Stimulated activated naive CD8-positive, alpha-beta T cell treated with anti-CD3 and anti-CD28 coated beads, Interleukin-15, Interleukin-2, amounts not matched to agents 100 ng/mL and 50 ng/mL, for 24 hours (primary cell): ENCODE results near the gene NBEA.
"Not testable (repeated sequence)": the region's sequence is repeated elsewhere in the genome, so short reads cannot be mapped to it uniquely, and the experiment has no call there.

Experiments used
- H3K27ac Mint-ChIP-seq: one replicate; pipeline ENCODE4 v1.8.0; 2021; ENCODE audit warnings: mild to moderate bottlenecking, mixed read lengths
- H3K27me3 Mint-ChIP-seq: one replicate; pipeline ENCODE4 v1.8.0; 2021; ENCODE audit warnings: mixed read lengths
- H3K36me3 Mint-ChIP-seq: one replicate; pipeline ENCODE4 v1.8.0; 2021; ENCODE audit warnings: low read depth, mixed read lengths
- H3K4me1 Mint-ChIP-seq: one replicate; pipeline ENCODE4 v1.8.0; 2021; ENCODE audit warnings: low read depth, mixed read lengths
- H3K4me3 Mint-ChIP-seq: one replicate; pipeline ENCODE4 v1.8.0; 2021; ENCODE audit warnings: mild to moderate bottlenecking, mixed read lengths
- H3K9me3 Mint-ChIP-seq: one replicate; pipeline ENCODE4 v1.8.0; 2021; ENCODE audit warnings: mixed read lengths

The NBEA gene

DNA sequence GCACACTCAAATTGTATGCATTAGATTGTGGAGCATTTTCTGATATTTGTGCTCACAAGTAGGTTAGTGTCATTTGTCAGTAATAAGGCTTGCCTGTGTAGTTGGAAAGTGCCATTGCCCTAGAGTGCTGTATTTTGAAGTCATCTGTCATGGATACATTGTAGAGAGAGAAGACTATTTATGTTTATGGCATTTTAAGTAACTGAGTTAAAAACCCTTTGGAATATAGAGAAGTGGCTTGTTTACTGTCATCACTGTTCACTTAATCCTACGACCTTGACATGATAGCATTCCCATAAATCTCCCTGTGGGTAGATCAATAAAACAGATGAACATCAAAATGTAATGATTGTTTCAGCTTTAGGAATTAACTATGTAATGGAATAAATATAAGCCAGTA is 423.8 kb downstream of the NBEA start:
- Mint-ChIP-seq H3K27ac (no peak overlapping the region), H3K27me3 (no peaks in the 10 kb centered on the region), H3K4me3 (no peak overlapping the region), H3K4me1 (no peaks in the 10 kb centered on the region), H3K9me3 (peaks cover 20% of the 10 kb centered on the region), H3K36me3 (no peaks in the 10 kb centered on the region)

DNA sequence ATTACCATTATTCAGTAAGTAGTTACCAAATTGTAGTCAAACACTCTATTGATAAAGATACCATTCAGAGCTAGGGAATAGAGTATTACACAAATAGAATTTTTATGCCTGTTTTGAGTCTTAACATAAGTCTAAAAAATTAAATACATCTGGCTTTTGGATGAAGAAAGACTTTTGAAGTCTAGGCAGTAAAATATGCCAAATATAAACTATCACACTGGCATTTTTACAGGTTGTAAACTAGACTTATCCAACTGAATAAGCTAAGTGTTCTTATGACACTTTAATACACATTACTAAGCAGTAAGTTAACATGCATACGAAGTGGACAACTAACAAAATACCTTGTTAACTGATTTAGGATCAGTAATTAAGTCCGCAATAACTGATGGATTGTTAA is 425.5 kb downstream of the NBEA start:
- Mint-ChIP-seq H3K27me3 (no peaks in the 10 kb centered on the region), H3K4me1 (no peaks in the 10 kb centered on the region), H3K36me3 (no peaks in the 10 kb centered on the region), H3K4me3 (no peak overlapping the region), H3K27ac (no peak overlapping the region), H3K9me3 (peaks cover 31% of the 10 kb centered on the region)

DNA sequence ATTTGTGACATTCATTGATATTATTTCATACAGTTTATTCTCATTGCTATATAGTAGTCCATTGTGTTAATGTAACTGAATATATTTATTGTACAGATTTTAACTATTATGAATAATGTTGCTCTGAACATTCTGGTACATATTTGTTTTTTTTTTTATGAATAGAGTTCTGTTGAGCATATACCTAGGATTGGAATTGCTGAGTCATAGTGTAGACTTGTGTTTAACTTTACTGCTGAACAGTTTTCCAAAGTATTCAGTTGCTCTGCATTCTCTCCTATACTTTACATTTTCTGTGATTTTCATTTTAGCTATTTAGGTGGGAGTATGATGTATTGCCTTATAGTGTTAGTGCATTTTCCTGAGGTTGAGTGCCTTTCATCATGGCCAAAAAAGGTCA is 436.9 kb downstream of the NBEA start:
- Mint-ChIP-seq H3K4me1 (no peaks in the 10 kb centered on the region), H3K27ac (no peak overlapping the region), H3K4me3 (no peak overlapping the region), H3K36me3 (no peaks in the 10 kb centered on the region), H3K27me3 (no peaks in the 10 kb centered on the region), H3K9me3 (no peaks in the 10 kb centered on the region)

DNA sequence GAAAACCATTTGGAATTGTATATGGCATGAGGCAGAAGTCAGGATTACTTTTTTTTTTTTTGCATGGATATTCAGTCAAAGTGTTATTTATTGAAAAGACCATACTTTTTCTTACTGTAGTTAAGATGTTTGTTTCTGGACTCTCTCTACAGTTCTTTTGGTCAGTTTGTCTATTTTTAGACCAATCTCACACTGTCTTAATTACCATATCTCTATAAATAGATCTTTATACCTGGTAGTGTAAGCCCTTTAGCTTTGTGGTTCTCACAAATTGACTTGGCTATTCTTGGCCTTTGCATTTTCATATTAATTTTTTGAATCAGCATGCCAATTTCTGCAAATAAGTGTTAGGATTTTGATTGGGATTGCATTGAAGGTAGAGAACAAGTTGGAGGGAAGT is 437.6 kb downstream of the NBEA start:
- no peaks in the 10 kb centered on the region for H3K36me3 Mint-ChIP-seq
- no peak overlapping the region for H3K4me3 Mint-ChIP-seq
- H3K4me1 Mint-ChIP-seq, result no peaks in the 10 kb centered on the region
- no peaks in the 10 kb centered on the region for H3K27me3 Mint-ChIP-seq
- H3K9me3 Mint-ChIP-seq, result no peaks in the 10 kb centered on the region
- H3K27ac Mint-ChIP-seq, result no peak overlapping the region

DNA sequence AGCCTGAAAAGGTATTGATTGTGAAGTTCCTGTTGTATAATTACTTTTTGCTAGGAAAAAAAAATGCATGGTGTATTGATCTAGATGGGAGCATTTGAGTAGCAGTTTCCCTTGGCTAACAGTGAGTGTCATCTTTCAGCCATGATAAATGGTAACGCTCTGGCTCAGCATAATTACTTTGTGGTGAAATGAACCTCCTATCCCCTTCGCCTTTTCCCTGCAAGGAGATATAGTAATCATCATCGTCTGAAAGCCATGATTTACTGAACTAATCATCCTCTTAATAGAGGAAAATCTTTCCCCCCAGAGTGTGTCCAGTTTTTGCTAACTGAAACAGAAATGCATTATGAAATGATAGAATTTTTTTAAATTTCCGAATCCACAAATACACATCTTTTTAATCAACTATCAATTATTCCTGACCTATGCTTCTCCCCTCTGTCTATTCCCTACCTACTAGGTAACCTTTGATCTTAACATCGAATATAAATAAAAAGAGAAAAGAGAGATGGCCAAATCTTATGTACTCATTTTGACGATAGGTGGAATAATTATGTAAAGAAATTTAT is 445.7 kb downstream of the NBEA start:
- Mint-ChIP-seq H3K4me3 (no peak overlapping the region), H3K27ac (no peak overlapping the region), H3K9me3 (no peaks in the 10 kb centered on the region), H3K27me3 (no peaks in the 10 kb centered on the region), H3K4me1 (no peaks in the 10 kb centered on the region), H3K36me3 (no peaks in the 10 kb centered on the region)

DNA sequence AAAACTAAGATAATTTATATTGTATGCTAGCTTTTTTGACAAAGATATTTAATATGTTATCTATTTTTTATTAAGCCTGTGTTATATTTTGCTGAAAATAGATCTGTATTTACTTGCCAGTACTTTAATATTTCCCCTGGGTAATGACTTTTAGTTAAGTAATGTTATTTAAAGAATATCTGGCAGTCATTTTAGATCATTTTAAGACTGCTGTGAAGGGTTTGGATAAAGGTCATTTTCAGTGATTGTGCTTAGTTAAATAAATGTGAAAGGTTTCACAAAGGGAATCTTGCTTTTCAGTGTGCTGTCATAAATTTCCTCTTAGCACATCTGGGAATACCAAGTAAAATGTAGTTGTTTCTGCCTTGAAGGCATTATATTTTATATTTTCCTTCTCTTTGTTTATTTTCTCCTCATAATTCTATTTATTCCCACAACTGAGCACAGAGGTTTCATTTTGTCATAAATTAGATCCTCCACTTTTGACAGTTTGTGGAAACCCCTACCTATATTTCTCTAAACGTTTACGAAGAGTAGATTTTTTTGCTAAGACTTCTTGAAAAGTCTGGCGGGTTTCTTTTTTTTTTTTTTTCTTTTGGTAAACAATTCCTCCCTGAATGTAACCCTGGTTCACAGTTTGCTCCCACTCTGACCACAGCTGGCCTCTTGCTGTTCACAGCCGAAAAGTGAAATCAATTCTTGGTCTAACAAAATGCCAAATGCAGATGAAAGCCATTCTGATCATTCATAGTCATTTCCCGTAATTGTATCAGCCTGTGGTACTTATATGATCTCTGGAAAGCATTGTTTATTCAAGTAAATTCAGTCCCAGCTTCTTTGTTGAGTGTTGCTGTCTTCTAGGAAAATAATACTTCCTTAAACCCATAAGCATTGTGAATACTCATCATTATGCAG is 446.6 kb downstream of the NBEA start:
- Mint-ChIP-seq H3K27ac (no peak overlapping the region), H3K4me1 (no peaks in the 10 kb centered on the region), H3K27me3 (no peaks in the 10 kb centered on the region), H3K4me3 (no peak overlapping the region), H3K9me3 (no peaks in the 10 kb centered on the region), H3K36me3 (no peaks in the 10 kb centered on the region)

DNA sequence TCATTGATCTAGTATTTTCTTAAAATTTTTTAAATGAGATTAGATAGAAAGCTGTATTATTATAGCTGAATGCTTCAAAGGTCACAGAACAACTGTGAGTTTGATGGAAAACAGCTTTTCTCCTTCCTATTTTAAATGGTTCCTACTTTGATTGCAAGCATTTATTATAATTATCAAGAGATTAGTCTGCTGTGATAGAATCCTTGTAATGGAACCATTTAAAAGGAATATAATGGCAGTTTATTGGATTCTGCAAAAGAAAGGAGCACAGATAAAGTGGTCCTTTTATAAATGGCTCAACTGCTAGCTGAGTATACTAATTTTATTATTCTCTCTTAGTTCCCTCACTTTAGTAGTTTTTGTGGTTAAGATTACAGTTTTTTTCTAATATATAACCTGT is 447.5 kb downstream of the NBEA start:
- Mint-ChIP-seq H3K9me3 (no peaks in the 10 kb centered on the region), H3K27ac (no peak overlapping the region), H3K36me3 (no peaks in the 10 kb centered on the region), H3K4me1 (no peaks in the 10 kb centered on the region), H3K27me3 (no peaks in the 10 kb centered on the region), H3K4me3 (no peak overlapping the region)

DNA sequence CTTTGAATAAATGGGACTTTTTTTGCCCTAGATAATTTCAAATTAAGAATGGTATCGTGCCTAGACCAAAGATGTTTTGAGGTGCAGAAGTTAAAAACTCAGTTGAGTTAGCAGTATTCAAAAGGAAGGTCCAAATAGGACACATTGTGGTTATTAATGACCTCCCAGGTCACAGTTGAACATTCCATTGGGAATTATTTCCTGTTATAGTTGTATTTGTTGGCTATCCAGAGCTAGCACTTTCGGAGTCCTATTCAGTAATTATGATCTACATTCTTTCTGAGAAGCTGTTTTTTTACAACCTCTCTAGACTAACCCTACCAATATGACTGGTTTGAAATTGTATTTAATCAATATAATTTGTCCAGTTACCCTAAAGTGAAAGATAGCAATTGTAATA is 450.7 kb downstream of the NBEA start:
- no peak overlapping the region for H3K4me3 Mint-ChIP-seq
- no peaks in the 10 kb centered on the region for H3K27me3 Mint-ChIP-seq
- H3K27ac Mint-ChIP-seq, result no peak overlapping the region
- peaks cover 7% of the 10 kb centered on the region for H3K9me3 Mint-ChIP-seq
- no peaks in the 10 kb centered on the region for H3K4me1 Mint-ChIP-seq
- H3K36me3 Mint-ChIP-seq, result no peaks in the 10 kb centered on the region

DNA sequence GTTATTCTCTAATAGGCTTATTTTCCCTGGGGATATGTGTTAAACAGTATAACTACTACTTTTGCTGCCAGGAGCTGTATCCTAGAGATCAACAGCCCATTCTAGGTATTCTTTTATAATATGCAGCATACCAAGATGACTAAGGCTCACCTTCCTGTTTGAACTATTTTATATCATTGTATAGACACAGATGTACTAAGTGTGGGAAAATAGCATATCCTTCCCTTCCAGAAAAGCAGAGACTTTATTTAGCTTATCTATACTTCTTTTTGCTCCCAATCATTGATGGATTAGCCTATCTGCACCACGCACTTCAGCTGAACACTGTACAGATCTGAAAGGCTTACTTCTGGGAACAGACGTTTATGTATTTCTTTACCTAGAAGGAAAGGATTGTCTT is 451.8 kb downstream of the NBEA start:
- Mint-ChIP-seq H3K36me3 (no peaks in the 10 kb centered on the region), H3K27me3 (no peaks in the 10 kb centered on the region), H3K4me1 (no peaks in the 10 kb centered on the region), H3K9me3 (peaks cover 11% of the 10 kb centered on the region), H3K4me3 (no peak overlapping the region), H3K27ac (no peak overlapping the region)

DNA sequence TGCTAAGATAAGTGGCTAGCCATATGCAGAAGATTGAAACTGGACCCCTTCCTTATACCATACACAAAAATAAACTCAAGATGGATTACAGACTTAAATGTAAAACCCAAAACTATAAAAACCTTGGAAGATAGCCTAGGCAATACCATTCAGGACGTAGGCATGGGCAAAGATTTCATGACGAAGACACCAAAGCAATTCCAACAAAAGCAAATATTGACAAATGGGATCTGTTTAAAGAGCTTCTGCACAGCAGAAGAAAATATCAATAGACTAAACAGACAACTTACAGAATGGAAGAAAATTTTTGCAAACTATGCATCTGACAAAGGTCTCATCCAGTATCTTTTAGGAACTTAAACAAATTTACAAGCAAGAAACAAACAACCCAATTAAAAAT is 466.2 kb downstream of the NBEA start:
- H3K4me1 Mint-ChIP-seq, H3K4me3 Mint-ChIP-seq, H3K36me3 Mint-ChIP-seq, H3K27ac Mint-ChIP-seq, H3K27me3 Mint-ChIP-seq, H3K9me3 Mint-ChIP-seq: not testable (repeated sequence)

DNA sequence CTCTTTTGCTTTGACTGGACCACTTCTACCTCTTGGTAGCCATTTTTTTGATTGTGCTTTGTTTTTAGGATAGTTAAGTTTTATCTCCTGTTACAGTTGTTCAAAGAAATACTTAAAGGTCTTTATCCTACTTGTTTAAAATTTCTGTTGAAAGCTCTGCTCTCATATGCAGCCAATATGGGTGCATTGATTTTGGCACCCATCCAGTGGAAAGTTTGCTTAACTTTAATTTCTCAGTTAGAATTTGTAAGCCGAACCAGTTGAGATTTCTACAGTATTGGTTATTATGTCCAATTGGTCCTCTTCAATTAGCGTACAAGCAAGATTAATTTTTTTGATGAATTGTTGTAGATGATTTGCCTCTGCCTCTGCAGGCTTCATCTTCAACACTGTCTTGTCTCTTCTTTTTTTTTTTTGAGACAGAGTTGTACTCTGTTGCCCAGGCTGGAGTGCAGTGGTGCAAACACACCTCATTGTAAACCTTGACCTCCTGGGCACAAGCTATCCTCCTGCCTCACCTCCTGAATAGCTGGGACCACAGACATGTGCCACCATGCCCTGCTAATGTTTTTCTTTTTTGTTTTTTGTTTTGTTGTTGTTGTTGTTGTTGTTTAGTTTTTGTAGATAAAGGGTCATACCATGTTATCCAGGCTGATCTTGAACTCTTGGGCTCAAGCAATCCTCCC is 469.1 kb downstream of the NBEA start:
- no peaks in the 10 kb centered on the region for H3K36me3 Mint-ChIP-seq
- H3K27ac Mint-ChIP-seq, result no peak overlapping the region

DNA sequence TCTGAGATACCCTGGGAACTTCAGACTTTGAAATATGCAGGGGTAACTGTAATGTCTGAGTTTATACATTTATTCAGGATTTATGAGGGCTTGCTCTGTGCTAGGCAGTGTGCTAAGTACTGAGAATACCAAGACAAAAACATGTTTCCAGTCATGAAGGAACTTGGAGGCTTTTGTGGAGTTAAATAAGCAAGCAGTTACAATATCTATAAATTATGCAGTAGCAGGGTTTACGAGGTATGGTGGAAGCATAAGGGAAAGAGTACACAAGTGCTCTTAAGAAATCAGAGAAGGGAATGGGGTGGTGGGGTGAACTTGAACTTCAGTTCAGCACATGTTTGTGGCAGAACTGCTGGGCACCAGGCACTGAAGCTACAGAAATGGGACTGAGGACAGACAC is 506.4 kb downstream of the NBEA start:
- Mint-ChIP-seq H3K4me1 (no peaks in the 10 kb centered on the region), H3K4me3 (no peak overlapping the region), H3K27ac (no peak overlapping the region), H3K9me3 (no peaks in the 10 kb centered on the region), H3K36me3 (no peaks in the 10 kb centered on the region), H3K27me3 (no peaks in the 10 kb centered on the region)

More for the DNA sequence above, 469.1 kb downstream of the NBEA start:
- Mint-ChIP-seq H3K4me3 (no peak overlapping the region), H3K9me3 (peaks cover 4% of the 10 kb centered on the region), H3K4me1 (no peaks in the 10 kb centered on the region), H3K27me3 (no peaks in the 10 kb centered on the region)

DNA sequence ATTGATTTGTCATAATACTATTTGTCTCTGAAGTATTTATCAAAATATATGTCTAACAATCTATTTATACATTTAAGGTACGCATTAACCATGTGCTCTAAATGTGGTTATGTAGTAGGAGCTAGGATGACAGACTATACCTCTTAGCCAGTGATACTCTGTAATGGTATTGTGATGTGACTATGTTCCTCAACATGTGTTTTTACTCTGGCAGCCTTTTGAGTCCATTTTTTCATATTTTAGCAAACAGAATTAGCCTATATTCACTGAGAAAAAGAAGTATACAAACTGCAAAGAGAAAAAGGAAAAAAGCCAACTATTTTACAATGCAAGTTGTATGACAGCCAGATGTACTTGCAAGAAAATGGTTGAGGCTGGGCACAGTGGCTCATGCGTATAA is 507.8 kb downstream of the NBEA start:
- Mint-ChIP-seq H3K4me3 (no peak overlapping the region), H3K27me3 (no peaks in the 10 kb centered on the region), H3K4me1 (no peaks in the 10 kb centered on the region), H3K27ac (no peak overlapping the region), H3K9me3 (no peaks in the 10 kb centered on the region), H3K36me3 (no peaks in the 10 kb centered on the region)

DNA sequence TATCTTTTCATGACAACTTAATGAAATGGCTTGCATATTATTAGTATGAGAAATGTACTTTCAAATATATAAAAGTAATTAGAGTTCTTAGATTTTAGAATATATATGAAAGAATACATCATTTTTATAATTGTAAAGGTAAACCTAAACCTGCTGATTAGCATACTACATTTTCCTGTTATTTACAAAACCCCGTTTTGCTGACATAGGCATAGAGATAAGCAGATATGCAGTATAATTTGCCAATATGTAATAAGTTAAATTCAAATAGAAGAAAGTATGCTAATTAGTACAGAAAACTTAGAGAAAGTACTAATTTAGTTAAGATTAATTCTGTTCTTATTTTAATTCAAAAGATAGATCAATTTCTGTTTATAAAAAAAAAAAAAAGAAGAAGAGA is 513.0 kb downstream of the NBEA start:
- Mint-ChIP-seq H3K36me3 (peaks cover 6% of the 10 kb centered on the region), H3K9me3 (no peaks in the 10 kb centered on the region), H3K4me1 (no peaks in the 10 kb centered on the region), H3K27me3 (no peaks in the 10 kb centered on the region), H3K4me3 (no peak overlapping the region), H3K27ac (no peak overlapping the region)

DNA sequence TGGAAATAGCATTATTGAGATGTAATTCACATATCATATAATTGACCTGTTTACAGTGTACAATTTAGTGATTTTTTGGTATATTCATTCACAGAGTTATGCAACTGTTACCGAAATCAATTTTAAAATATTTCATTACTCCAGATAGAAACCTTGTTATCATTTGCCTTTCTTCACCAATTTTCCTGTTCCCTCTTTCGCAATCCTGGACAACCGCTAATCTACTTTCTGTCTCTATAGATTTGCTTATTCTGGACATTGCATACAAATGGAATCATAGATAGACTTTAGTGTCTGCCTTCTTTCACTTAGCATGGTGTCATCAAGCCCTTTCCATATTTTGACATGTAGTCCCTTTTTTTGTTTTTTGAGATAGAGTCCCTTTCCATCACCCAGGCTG is 515.2 kb downstream of the NBEA start:
- Mint-ChIP-seq H3K9me3 (no peaks in the 10 kb centered on the region), H3K27me3 (no peaks in the 10 kb centered on the region), H3K4me1 (no peaks in the 10 kb centered on the region), H3K36me3 (peaks cover 6% of the 10 kb centered on the region), H3K27ac (no peak overlapping the region), H3K4me3 (no peak overlapping the region)
